HepG2 (cell line): ENCODE data around the gene CISD2. TPM values are rescaled to one million over a fixed set of nuclear protein-coding genes. Genes with fewer than 3 reads are reported as not detected.

Experiments used
- ATAC-seq: fragments of 200-7000 bp; cut with Tn5 transposase; 3 replicates; pipeline ENCODE4 v1.9.1; 2020; ENCODE audit warnings: mild to moderate bottlenecking, moderate library complexity
- BruUV-seq: library from RNA; stranded (reverse); fragments of 400-500 nt; replicated peaks from 2 replicates; lab custom pipeline; 2021; lab: Mats Ljungman, UMichigan
- CTCF ChIA-PET: fragments of 300-600 bp; formaldehyde crosslinking; extraction: SDS; loops from one replicate; lab custom pipeline; 2021; ENCODE audit warnings: low total read pairs, inconsistent platforms, low intra/inter-chr PET ratio; lab: Yijun Ruan, JAX
- POLR2A ChIA-PET: fragments of 350-600 bp; sonication (Branson Sonifier 250); formaldehyde crosslinking; loops from one replicate; lab custom pipeline; 2020; ENCODE audit warnings: antibody characterized with exemption, inconsistent platforms; lab: Yijun Ruan, JAX
- DNase-seq: peaks from one replicate; pipeline ENCODE4 v3.0.0-alpha.2; 2015; ENCODE audit warnings: low spot score
- FAIRE-seq: peaks from 3 replicates; lab custom pipeline; 2011; peaks lifted over from hg19 to GRCh38; lab: Jason Lieb, UNC
- H2AFZ ChIP-seq: one replicate; pipeline ENCODE4 v1.6.1; 2011; ENCODE audit warnings: low read length, inconsistent platforms
- H3K27ac ChIP-seq: fragments of 300-600 bp; 3 replicates; pipeline ENCODE4 v1.8.0; 2011; ENCODE audit warnings: mixed run types, mild to moderate bottlenecking, mixed read lengths, low read length, inconsistent platforms; ENCODE audit not compliant: insufficient read depth; ENCODE audit errors: extremely low read length
- H3K27me3 ChIP-seq, 2 experiments: fragments of 200-600 bp in 1 of 2; 2 replicates in 1 of 2; 3 replicates in 1 of 2; pipeline versions ENCODE4 v1.6.0 to v1.8.0; 2011; ENCODE audit warnings: low read length in 2 of 2, mild to moderate bottlenecking in 2 of 2, moderate library complexity in 2 of 2, inconsistent platforms in 1 of 2; ENCODE audit not compliant: insufficient read depth in 2 of 2, control insufficient read depth in 1 of 2
- H3K36me3 ChIP-seq, 2 experiments: fragments of 200-600 bp in 1 of 2; replicated peaks in 1 of 2; 2 replicates in 1 of 2; 3 replicates in 1 of 2; pipeline versions ENCODE4 v1.5.1 to v1.8.0; 2011; ENCODE audit warnings: low read length in 2 of 2, inconsistent platforms in 1 of 2; ENCODE audit not compliant: insufficient read depth in 2 of 2, control insufficient read depth in 1 of 2
- H3K4me1 ChIP-seq: 2 replicates; pipeline ENCODE4 v1.5.1; 2012; ENCODE audit warnings: low read length, inconsistent platforms; ENCODE audit not compliant: insufficient read depth
- H3K4me2 ChIP-seq: 2 replicates; pipeline ENCODE4 v1.6.0; 2011; ENCODE audit warnings: low read depth, low read length, inconsistent platforms
- H3K4me3 ChIP-seq, 3 experiments: fragments of 200-600 bp in 1 of 3; sonication (generic), shearing (Covaris generic) in 1 of 3; replicated peaks in 1 of 3; 2 replicates each; pipeline ENCODE4 v1.5.1; 2011 to 2016; ENCODE audit warnings: low read length in 3 of 3, inconsistent platforms in 2 of 3, low read depth in 2 of 3, mild to moderate bottlenecking in 2 of 3, control low read depth in 1 of 3, mixed read lengths in 1 of 3; ENCODE audit not compliant: insufficient read depth in 1 of 3
- H3K79me2 ChIP-seq: one replicate; pipeline ENCODE4 v1.6.1; 2011; ENCODE audit warnings: low read length, inconsistent platforms; ENCODE audit not compliant: insufficient read depth
- H3K9ac ChIP-seq: 2 replicates; pipeline ENCODE4 v1.6.0; 2011; ENCODE audit warnings: mild to moderate bottlenecking, low read depth, low read length, inconsistent platforms; ENCODE audit not compliant: insufficient read depth
- H3K9me3 ChIP-seq: 2 replicates; pipeline ENCODE4 v1.5.1; 2012; ENCODE audit warnings: mild to moderate bottlenecking, low read length
- H4K20me1 ChIP-seq: 2 replicates; pipeline ENCODE4 v1.6.0; 2011; ENCODE audit warnings: inconsistent platforms, mild to moderate bottlenecking, low read length, moderate library complexity; ENCODE audit not compliant: insufficient read depth
- ARID5B ChIP-seq: IDR thresholded peaks from 2 replicates; pipeline ENCODE4 v1.4.0; 2020; ENCODE audit warnings: mild to moderate bottlenecking, missing genetic modification reagents
- CBX5 ChIP-seq: sonication (generic); formaldehyde crosslinking; IDR thresholded peaks from 2 replicates; pipeline ENCODE4 v1.4.0; 2020; ENCODE audit warnings: missing genetic modification reagents, borderline replicate concordance
- DNMT3B ChIP-seq: conservative IDR thresholded peaks from 2 replicates; pipeline ENCODE4 v1.6.1; 2016; ENCODE audit warnings: missing biosample characterization, control low read depth
- MBD4 ChIP-seq: IDR thresholded peaks from 2 replicates; pipeline ENCODE4 v1.6.1; 2012; ENCODE audit warnings: low read length, inconsistent platforms, borderline replicate concordance
- MTA1 ChIP-seq: sonication (generic); formaldehyde crosslinking; IDR thresholded peaks from 2 replicates; pipeline ENCODE4 v1.4.0; 2020; ENCODE audit warnings: missing genetic modification reagents, mild to moderate bottlenecking, borderline replicate concordance
- MXD4 ChIP-seq: IDR thresholded peaks from 2 replicates; pipeline ENCODE4 v1.6.1; 2016; ENCODE audit warnings: mild to moderate bottlenecking, missing biosample characterization, missing genetic modification reagents
- PCBP2 ChIP-seq: fragments of 200-400 bp; formaldehyde crosslinking; optimal IDR thresholded peaks from 2 replicates; pipeline ENCODE3; 2018; ENCODE audit warnings: low read length, low read depth; ENCODE audit not compliant: poor library complexity, severe bottlenecking
- PPARG ChIP-seq: conservative IDR thresholded peaks from 2 replicates; pipeline ENCODE4 v1.6.1; 2016; ENCODE audit warnings: missing biosample characterization, missing genetic modification reagents
- PREB ChIP-seq: sonication (generic); formaldehyde crosslinking; IDR thresholded peaks from 2 replicates; pipeline ENCODE4 v1.4.0; 2020; ENCODE audit warnings: missing genetic modification reagents
- RAD51 ChIP-seq: fragments of 450-650 bp; IDR thresholded peaks from 2 replicates; pipeline ENCODE4 v1.6.1; 2016; ENCODE audit warnings: borderline replicate concordance
- SCMH1 ChIP-seq: sonication (generic); formaldehyde crosslinking; IDR thresholded peaks from 2 replicates; pipeline ENCODE4 v1.9.0; 2021; ENCODE audit warnings: missing genetic modification reagents, mild to moderate bottlenecking, borderline replicate concordance
- TBX3 ChIP-seq: fragments of 450-650 bp; IDR thresholded peaks from 2 replicates; pipeline ENCODE4 v1.6.1; 2017; ENCODE audit warnings: antibody characterized with exemption, mild to moderate bottlenecking, inconsistent platforms, borderline replicate concordance
- ZBTB7A ChIP-seq: sonication (generic); formaldehyde crosslinking; IDR thresholded peaks from 2 replicates; pipeline ENCODE4 v1.8.0; 2022; ENCODE audit warnings: mild to moderate bottlenecking, missing genetic modification reagents
- ZEB1 ChIP-seq: IDR thresholded peaks from 2 replicates; pipeline ENCODE4 v1.6.1; 2012; ENCODE audit warnings: mild to moderate bottlenecking, low read depth, inconsistent platforms; ENCODE audit not compliant: insufficient replicate concordance
- ZNF232 ChIP-seq: sonication (generic); formaldehyde crosslinking; IDR thresholded peaks from 2 replicates; pipeline ENCODE4 v1.4.0; 2020; ENCODE audit warnings: missing genetic modification reagents, borderline replicate concordance
- ZNF674 ChIP-seq: sonication (generic); formaldehyde crosslinking; IDR thresholded peaks from 2 replicates; pipeline ENCODE4 v1.5.0; 2020; ENCODE audit warnings: low read depth, mild to moderate bottlenecking, missing genetic modification reagents
- ZNF775 ChIP-seq: sonication (generic); formaldehyde crosslinking; IDR thresholded peaks from 2 replicates; pipeline ENCODE4 v1.4.0; 2020; ENCODE audit warnings: missing genetic modification reagents, mild to moderate bottlenecking, moderate library complexity, borderline replicate concordance
- WGBS: methylation state at CpG from one replicate; pipeline ENCODE4 v1.1.6; 2017; ENCODE audit warnings: low lambda C conversion rate; 5-methylcytosine and 5-hydroxymethylcytosine counted together
- in situ Hi-C: cut with HindIII; loops from 2 replicates; pipeline ENCODE4 v1.10.0; 2017; ENCODE audit warnings: low pct_unique_long_range_greater_than_20kb; ENCODE audit not compliant: extremely low pct_ligation_motif_present
- intact Hi-C: fragments of 100-400 bp; cut with micrococcal nuclease; formaldehyde crosslinking; loops from one replicate; pipeline ENCODE4 v1.10.0; 2022; ENCODE audit not compliant: unreplicated experiment
- polyA plus RNA-seq, 8 experiments: library from polyadenylated mRNA; depleted of rRNA in 3 of 8; stranded (reverse) in 7 of 8; unstranded in 1 of 8; fragments of >200 nt; fragmentation: Illumina TruSeq in 4 of 8; extraction: Trizol in 4 of 8; gene quantifications; 2 replicates each; pipeline versions ENCODE4 v1.2.1 to v1.2.3, GENCODE V29; 2011 to 2016; ENCODE audit warnings: low read depth in 4 of 8, missing spikeins in 1 of 8, mixed read lengths in 1 of 8; ENCODE audit not compliant: insufficient read depth in 1 of 8
- total RNA-seq, 5 experiments: library from RNA; depleted of rRNA; stranded (reverse); fragments of >200 nt; fragmentation: Illumina TruSeq; extraction: Trizol; gene quantifications; 2 replicates each; pipeline ENCODE4 v1.2.3, GENCODE V29; 2016; ENCODE audit warnings: low read depth in 1 of 5

CISD2 gene
- total and polyA plus RNA-seq, 2 of the 13 experiments (the other 11 are each of a cell fraction or from before 2014, with no cell fraction given) = 24.5 to 37.7 TPM

- 0 out of 2 replicates have a peak, but pooled peaks have one; percentile 37 for TF ChIP-seq ARID5B (CRISPR knock-in tag)
- no peak for TF ChIP-seq MTA1 (CRISPR knock-in tag)
Observed at GRCh38 chr4:102832667-102833066, 36.1 kb upstream of the CISD2 start (continued).

GRCh38 chr4:102836596-102836995 is 32.2 kb upstream of the CISD2 start:
- TF ChIP-seq PPARG (no peak), TBX3 (no peak), CBX5 (CRISPR knock-in tag) (no peak), ZNF775 (CRISPR knock-in tag) (no peak), PREB (CRISPR knock-in tag) (no peak), MBD4 (no peak), RAD51 (no peak), ZNF674 (CRISPR knock-in tag) (no peak), SCMH1 (CRISPR knock-in tag) (no peak), ZBTB7A (CRISPR knock-in tag) (no peak), DNMT3B (CRISPR knock-in tag) (no peak), PCBP2 (no peak), ZEB1 (no peak), ZNF232 (CRISPR knock-in tag) (no peak), MXD4 (no peak)
- no peaks in the 10 kb centered on the region for H3K79me2 ChIP-seq
- no peaks in the 10 kb centered on the region for H3K9me3 ChIP-seq
- no peaks in the 10 kb centered on the region for H3K36me3 ChIP-seq
- no TSS peak for BruUV-seq
- no peak overlapping the region for H3K4me3 ChIP-seq
- 0 out of 2 replicates have a peak, but pooled peaks cover 3% of the 10 kb centered on the region for H4K20me1 ChIP-seq
- 100% methylated on average over 1 of the region's 1 CpG for WGBS
- no peak overlapping the region for H3K9ac ChIP-seq
- H3K27ac ChIP-seq = no peak overlapping the region
- ChIA-PET POLR2A (interaction anchor here (2.5 kb wide), 1 partner anchor 9 kb away, joined by 12 read pairs; the partner anchor contains the start of gene UBE2D3), CTCF (no interaction called here)
- no peak for DNase-seq
- H3K4me2 ChIP-seq = no peak overlapping the region
- in situ Hi-C loops = no loop called here
- ATAC-seq = no peak
- H3K27me3 ChIP-seq = no peaks in the 10 kb centered on the region
- intact Hi-C loops = no loop called here
- peak; percentile 26 for FAIRE-seq
- no peak overlapping the region for H2AFZ ChIP-seq
- peaks cover 23% of the 10 kb centered on the region for H3K4me1 ChIP-seq
